Urothelium cell line (cell line): ENCODE measurements around the gene HACE1.
A peak's percentile ranks its signal among the peaks of the same experiment; 100 is the strongest.
"Not testable (repeated sequence)": the region's sequence is repeated elsewhere in the genome, so short reads cannot be mapped to it uniquely, and the experiment has no call there.

Experiments used
- DNase-seq: peaks from one replicate; pipeline ENCODE4 v3.0.0; 2011; ENCODE audit warnings: low spot score, mixed read lengths
- FAIRE-seq: peaks from 2 replicates; lab custom pipeline; 2011; peaks lifted over from hg19 to GRCh38; lab: Jason Lieb, UNC

The HACE1 gene, protein sequence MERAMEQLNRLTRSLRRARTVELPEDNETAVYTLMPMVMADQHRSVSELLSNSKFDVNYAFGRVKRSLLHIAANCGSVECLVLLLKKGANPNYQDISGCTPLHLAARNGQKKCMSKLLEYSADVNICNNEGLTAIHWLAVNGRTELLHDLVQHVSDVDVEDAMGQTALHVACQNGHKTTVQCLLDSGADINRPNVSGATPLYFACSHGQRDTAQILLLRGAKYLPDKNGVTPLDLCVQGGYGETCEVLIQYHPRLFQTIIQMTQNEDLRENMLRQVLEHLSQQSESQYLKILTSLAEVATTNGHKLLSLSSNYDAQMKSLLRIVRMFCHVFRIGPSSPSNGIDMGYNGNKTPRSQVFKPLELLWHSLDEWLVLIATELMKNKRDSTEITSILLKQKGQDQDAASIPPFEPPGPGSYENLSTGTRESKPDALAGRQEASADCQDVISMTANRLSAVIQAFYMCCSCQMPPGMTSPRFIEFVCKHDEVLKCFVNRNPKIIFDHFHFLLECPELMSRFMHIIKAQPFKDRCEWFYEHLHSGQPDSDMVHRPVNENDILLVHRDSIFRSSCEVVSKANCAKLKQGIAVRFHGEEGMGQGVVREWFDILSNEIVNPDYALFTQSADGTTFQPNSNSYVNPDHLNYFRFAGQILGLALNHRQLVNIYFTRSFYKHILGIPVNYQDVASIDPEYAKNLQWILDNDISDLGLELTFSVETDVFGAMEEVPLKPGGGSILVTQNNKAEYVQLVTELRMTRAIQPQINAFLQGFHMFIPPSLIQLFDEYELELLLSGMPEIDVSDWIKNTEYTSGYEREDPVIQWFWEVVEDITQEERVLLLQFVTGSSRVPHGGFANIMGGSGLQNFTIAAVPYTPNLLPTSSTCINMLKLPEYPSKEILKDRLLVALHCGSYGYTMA

GRCh38 chr6:104859225-104860146 is at the start of gene HACE1:
TSS of gene HACE1 (minus strand) at chr6:104859919. CDS start at chr6:104859642, 277 bp downstream.
- FAIRE-seq (no peak), DNase-seq (peak; percentile 89)

DNA sequence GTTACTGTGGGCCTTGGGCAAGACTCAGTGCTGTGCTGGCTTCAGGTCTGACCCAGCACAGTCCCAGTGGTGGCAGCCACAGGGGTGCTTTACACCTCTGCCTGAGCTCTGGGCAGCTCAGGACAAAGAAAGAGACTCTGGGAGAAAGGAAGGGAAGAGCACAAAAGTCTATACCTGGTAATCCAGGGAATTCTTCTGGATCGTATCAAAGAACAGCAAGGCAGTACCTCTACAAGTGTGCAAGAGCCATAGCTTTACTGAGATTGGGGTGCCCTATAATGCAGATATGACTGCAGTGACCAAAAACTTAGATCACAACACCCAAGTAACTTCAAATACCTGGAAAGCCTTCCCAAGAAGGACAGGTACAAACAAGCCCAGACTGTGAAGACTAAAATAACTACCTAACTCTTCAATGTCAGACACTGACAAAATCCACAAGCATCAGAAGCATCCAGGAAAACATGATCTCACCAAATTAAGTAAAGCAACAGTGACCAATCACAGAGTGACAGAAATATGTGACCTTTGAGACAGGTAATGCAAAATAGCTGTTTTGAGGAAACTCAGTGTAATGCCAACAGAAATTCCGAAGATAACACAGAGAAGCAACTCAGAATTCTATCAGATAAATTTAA is 49.3 kb upstream of the HACE1 start:
- DNase-seq (no peak), FAIRE-seq (no peak)

- DNase-seq (no peak), FAIRE-seq (no peak)
Measured at GRCh38 chr6:104908031-104908887, 48.5 kb upstream of the HACE1 start.

- not testable (repeated sequence) for DNase-seq, FAIRE-seq
Measured at GRCh38 chr6:104898893-104899292, 39.2 kb upstream of the HACE1 start.

GRCh38 chr6:104896914-104897313 is 37.2 kb upstream of the HACE1 start:
- DNase-seq (no peak), FAIRE-seq (no peak)

DNA sequence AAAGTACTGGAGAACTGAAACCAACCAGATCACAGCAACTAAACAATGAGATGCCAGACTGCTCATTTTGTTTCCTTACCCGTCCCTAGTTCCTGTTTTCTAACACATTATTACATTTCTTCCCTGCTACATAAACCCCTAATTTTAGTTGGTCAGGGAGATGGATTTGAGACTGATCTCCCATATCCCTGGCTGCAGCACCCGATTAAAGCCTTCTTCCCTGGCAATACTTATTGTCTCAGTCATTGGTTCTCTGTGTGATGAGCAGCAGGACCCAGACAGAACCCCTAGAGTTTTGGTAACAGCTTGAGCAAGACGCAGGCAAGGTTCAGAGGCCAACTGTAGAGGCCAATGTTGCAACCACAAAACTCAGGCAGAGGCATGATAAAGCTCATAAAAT is 28.3 kb upstream of the HACE1 start:
- DNase-seq (no peak), FAIRE-seq (no peak)

GRCh38 chr6:104887350-104887749 is 27.6 kb upstream of the HACE1 start:
- no peak for FAIRE-seq
- DNase-seq: peak; percentile 45

- no peak for DNase-seq
- no peak for FAIRE-seq
Measured at GRCh38 chr6:104885518-104886043, 25.9 kb upstream of the HACE1 start.

- DNase-seq (no peak), FAIRE-seq (no peak)
Measured at GRCh38 chr6:104884867-104885517, 25.3 kb upstream of the HACE1 start.

DNA sequence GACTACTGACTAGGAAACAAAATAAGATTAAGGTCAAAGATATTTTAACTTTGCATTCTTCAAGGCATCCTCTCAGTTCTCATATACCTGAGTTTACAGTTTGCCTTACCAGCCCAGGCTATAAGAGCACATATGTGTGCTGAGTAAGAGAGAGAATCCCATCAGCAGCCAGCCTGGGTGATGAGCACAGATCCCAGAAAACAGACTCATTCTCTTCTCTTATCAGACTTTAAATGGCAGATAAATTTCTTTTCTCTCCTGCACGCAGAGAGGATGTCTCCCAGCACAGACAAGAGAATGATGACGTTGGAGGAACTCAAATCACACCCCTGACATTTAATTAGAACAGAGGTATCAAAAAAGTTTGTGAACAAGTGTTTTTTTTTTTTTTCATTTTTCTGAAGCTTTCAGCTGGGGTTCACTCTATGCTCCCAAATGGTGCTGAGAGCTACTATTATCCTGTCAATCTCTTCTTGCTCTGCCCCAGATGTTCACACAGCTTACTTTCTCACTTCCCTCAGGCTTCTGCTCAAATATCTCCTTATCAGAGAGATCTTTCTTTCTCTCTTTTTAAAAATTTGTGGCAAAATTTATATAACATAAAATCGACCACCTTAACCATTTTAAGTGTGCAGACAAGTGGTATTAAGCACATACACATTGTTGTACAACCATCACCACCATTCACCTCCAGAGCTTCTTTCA is 22.4 kb upstream of the HACE1 start:
- no peak for DNase-seq
- no peak for FAIRE-seq

GRCh38 chr6:104862456-104862855 is 2.7 kb upstream of the HACE1 start:
- DNase-seq (no peak), FAIRE-seq (no peak)

DNA sequence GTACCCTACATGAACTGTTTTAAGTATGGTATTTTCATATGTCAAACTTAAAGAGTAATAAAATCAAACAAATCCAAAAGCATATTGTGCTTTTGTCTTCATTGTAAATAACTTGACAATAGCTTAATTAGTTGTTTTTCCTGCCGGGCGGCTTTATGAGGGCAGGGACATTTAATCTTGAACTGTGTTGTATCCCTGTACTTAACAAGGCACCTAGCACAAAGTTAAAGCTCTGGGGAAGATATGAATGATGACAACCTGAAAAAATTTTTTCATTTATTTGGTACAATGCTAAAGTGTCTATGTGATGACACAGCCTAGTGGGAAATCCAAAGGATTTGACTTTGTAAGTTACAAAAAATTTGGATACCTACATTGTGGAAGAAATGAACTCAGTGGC is 502 bp upstream of the HACE1 start:
- no peak for FAIRE-seq
- no peak for DNase-seq

DNA sequence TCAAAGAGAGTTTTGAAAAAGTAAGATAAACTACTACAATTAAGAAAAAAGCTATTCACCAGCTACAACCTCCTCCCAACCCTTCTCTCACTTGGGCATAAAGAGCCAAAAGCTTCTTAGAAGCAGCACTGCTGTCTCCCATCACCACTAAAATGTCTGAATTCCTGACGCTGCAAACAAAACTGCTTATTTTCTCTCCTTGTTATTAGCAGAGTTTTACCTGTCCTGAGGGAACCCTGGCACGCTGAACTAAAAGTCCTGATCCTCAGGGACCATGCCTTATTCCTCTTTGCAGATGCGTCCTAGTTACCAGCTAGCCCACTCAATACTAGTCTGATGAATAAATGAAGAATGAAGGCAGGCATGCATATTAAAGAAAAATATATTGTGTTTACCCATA is 1.1 kb downstream of the HACE1 start:
- no peak for FAIRE-seq
- peak; percentile 7 for DNase-seq

- no peak for FAIRE-seq
- DNase-seq: no peak
Measured at GRCh38 chr6:104855507-104855906, 4.2 kb downstream of the HACE1 start.

DNA sequence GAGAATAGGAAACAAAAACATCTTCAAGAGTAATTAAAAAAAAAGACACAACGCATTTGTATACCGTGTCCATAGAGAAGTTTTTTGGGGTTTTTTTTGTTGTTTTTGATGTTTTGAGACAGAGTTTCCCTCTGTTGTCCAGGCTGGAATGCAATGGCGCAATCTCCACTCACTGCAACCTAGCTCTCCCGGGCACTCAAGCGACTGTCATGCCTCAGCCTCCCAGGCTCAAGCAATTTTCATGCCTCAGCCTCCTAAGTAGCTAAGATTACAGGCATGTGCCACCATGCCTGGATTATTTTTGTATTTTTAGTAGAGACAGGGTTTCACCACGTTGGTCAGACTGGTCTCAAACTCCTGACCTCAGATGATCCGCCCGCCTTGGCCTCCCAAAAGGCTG is 12.0 kb downstream of the HACE1 start:
- not testable (repeated sequence) for FAIRE-seq, DNase-seq

DNA sequence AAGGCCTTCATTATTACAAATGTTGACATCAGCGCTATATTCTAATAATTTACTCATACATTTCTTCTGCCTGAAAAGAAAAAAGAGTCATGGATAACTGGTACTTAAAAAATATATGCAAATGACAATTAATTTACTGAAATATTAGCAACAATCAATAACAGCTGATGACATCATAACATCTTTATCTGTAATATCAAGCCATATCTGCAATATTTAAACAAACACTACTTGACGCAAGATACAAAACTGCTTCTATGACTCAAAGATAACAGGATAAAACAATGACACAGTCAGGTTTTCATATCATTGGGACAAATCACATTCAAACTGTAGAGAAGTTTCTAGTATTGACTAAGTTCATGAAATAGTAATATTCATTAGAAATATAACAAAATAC is 16.5 kb downstream of the HACE1 start:
- no peak for FAIRE-seq
- DNase-seq: no peak

DNA sequence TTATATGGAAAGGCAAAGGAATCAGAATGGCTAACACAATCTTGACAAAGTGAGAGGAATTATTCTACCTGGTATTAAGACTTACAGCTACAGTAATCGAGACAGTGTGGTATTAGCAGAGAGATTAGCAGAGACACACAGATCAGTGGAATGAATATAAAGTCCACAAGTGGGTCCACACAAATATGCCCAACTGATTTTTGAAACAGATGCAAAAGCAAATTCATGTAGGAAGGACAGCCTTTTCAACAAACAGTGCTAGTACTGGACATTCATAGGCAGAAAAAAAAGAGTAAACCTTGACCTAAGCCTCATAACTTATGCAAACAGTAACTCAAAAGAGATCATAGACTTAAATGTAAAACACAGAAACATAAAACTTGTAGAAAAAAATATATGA is 22.6 kb downstream of the HACE1 start:
- FAIRE-seq (no peak), DNase-seq (no peak)

DNA sequence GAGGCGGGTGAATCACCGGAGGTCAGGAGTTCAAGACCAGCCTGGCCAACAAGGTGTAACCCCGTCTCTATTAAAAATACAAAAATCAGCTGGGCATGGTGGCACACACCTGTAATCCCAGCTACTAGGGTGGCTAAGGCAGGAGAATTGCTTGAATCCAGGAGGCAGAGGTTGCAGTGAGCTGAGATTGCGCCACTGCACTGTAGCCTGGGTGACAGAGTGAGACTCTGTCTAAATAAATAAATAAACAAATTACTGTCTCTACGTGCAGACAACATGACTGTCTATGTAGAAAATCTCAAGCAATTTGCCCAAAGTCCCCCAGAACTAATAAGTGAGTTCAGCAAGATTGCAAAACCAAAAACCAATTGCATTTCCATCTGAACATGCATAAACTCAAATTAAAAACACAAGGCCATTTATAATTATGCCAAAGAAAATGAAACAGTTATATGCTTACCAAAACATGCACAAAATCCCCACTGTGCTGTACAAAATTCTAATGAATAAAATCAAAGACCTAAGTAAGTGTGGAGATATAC is 23.2 kb downstream of the HACE1 start:
- not testable (repeated sequence) for DNase-seq, FAIRE-seq
